AG10803 (cell line): ENCODE data around the gene DIO1.

Source experiments
- DNase-seq: peaks from one replicate; pipeline ENCODE4 v3.0.0; 2010; ENCODE audit warnings: low read depth
- H3K4me3 ChIP-seq: 2 replicates; pipeline ENCODE4 v1.5.1; 2011; ENCODE audit warnings: mild to moderate bottlenecking, low read length, control low read depth
- CTCF ChIP-seq: conservative IDR thresholded peaks from 2 replicates; pipeline ENCODE4 v1.5.1; 2011; ENCODE audit warnings: mild to moderate bottlenecking, low read length, control low read depth, inconsistent platforms

The DIO1 gene

GRCh38 chr1:53959664-53960250 is 65.8 kb downstream of the DIO1 start:
- peak; percentile 63 for TF ChIP-seq CTCF
- no peak overlapping the region for H3K4me3 ChIP-seq
- DNase-seq: peak; percentile 44
